ENCODE results near the gene C4orf46.

Gene C4orf46

GRCh38 chr4:158649111-158649680 lies 22.5 kb downstream of the C4orf46 start:
- no peak for DNase-seq

- DNase-seq: no peak
Observed at GRCh38 chr4:158644760-158645159, 26.9 kb downstream of the C4orf46 start.

GRCh38 chr4:158644356-158644755 lies 27.3 kb downstream of the C4orf46 start:
- DNase-seq: no peak

GRCh38 chr4:158636619-158637018 lies 35.1 kb downstream of the C4orf46 start:
- no peak for DNase-seq

- DNase-seq: no peak
Observed at GRCh38 chr4:158630893-158631292, 40.8 kb downstream of the C4orf46 start.

- DNase-seq: no peak
Observed at GRCh38 chr4:158625544-158625943, 46.1 kb downstream of the C4orf46 start.

- DNase-seq: peak; percentile 51
Observed at GRCh38 chr4:158624889-158625478, 46.7 kb downstream of the C4orf46 start.

GRCh38 chr4:158622251-158622650 lies 49.4 kb downstream of the C4orf46 start:
- DNase-seq: no peak

GRCh38 chr4:158621729-158622128 lies 50.0 kb downstream of the C4orf46 start:
- no peak for DNase-seq

- DNase-seq: no peak
Observed at GRCh38 chr4:158617956-158618355, 53.7 kb downstream of the C4orf46 start.
